ENCODE data around the gene SLC6A20. TPM values are rescaled to one million over a fixed set of nuclear protein-coding genes. Genes with fewer than 3 reads are reported as not detected.
"Not testable (repeated sequence)": the region's sequence is repeated elsewhere in the genome, so short reads cannot be mapped to it uniquely, and the experiment has no call there.

The SLC6A20 gene
- total RNA-seq, 2 experiments from 2014 or later = not detected

DNA sequence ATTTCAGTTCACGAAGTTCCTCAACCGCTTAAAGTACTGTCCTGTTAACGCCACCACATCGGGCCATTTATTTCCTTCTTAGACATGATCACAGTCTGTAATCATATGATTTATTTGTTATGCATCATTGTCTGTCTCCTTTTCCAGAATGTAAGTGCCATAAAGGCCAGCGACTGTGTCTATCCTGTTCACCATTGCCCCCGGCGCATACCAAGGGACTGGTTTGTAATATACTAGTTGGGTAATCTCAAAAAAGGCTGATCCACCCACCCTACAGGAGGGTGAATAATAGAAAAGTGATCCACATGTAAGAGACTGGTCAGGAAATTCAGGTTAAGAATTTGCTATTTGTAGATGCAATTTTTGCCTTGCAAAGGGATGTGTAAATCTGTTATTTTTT is 41.9 kb downstream of the SLC6A20 start:
- no peaks in the 10 kb centered on the region for H3K36me3 Mint-ChIP-seq

DNA sequence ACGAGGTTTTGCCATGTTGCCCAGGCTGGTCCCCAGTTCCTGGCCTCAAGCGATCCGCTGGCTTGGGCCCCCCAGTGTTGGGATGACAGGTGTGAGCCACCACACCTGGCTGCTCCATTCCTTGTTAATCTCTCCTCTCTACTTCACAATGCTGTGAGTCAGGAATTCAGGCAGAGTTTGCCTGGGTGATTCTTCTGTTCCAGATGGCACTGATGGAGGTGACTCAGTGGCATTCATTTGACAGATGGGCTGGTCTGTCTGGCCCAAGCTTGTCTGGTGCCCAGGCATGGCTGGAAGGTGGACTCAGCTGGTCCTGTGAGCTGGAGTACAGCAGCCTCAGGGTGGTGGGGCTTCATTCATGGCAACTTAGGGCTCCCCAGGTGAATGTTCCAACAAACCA is 43.2 kb downstream of the SLC6A20 start:
- Mint-ChIP-seq H3K4me3 (no peak overlapping the region), H3K27ac (no peak overlapping the region), H3K9me3 (no peaks in the 10 kb centered on the region), H3K36me3 (peaks cover 6% of the 10 kb centered on the region), H3K4me1 (peaks cover 2% of the 10 kb centered on the region), H3K27me3 (peaks cover 4% of the 10 kb centered on the region)
- ATAC-seq (ENCODE audit: low read depth) (no peak), DNase-seq (no peak)
- POLR2A ChIA-PET = no interaction called here

More for the DNA sequence above, 41.9 kb downstream of the SLC6A20 start:
- peaks cover 5% of the 10 kb centered on the region for H3K27me3 Mint-ChIP-seq
- no peaks in the 10 kb centered on the region for H3K9me3 Mint-ChIP-seq
- no peaks in the 10 kb centered on the region for H3K4me1 Mint-ChIP-seq
- DNase-seq (no peak), ATAC-seq (ENCODE audit: low read depth) (no peak)
- H3K27ac Mint-ChIP-seq = no peak overlapping the region
- POLR2A ChIA-PET = no interaction called here
- H3K4me3 Mint-ChIP-seq = no peak overlapping the region

DNA sequence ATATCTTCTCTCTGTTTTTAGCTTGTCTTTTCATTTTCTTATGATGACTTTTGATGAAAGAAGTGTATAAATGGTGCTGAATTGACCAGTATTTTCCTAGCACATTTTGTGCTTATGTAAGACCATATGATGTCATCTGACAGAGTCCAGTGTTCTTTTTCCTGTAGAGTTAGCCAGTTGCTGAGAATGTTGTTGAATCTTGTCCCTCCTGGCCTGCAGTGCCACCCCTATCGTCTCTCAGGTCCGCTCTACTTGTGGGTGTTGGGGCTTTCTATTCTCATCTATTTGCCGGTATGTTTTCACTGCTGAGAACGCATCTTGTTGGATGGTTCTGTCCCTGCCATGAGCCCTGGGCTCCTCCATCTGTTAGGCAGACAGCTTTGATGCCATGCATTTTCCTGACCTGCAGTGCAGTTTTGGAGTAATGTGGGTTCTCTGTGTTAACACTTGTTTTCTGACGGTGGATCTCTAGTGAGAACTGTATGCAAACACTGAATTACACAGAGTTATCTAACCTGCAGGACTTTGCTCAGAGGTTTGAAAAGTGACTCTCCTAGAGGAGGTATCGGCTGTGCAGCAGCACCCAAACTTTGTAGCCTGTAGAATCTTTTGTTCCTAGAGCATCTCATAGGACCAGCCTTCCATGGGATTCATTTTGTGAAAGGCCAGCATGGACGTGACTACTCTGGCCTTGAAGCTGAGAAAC is 44.6 kb downstream of the SLC6A20 start:
- peaks cover 8% of the 10 kb centered on the region for H3K36me3 Mint-ChIP-seq
- no peak overlapping the region for H3K4me3 Mint-ChIP-seq
- peaks cover 3% of the 10 kb centered on the region for H3K27me3 Mint-ChIP-seq
- DNase-seq (no peak), ATAC-seq (ENCODE audit: low read depth) (no peak)
- no peak overlapping the region for H3K27ac Mint-ChIP-seq
- H3K9me3 Mint-ChIP-seq = no peaks in the 10 kb centered on the region
- peaks cover 2% of the 10 kb centered on the region for H3K4me1 Mint-ChIP-seq
- POLR2A ChIA-PET = no interaction called here

DNA sequence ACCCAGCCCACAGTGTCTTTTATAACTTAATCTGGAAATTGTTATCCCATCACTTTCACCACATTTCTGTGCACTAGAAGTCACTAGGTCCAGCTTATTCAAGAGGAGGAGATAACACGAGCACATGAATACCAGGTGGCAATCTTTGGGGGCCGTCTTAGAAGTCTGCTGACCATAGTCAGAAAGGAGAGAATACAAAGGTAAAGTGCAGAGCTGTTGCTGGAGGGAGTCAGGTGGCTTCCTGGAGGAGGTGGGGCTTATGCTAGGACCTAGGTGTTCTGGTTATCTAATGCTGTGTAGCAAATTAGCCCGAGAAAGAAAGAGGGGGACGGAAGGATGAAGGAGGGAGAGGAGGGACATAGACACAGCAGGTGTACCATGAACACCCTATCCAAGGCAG is 46.5 kb downstream of the SLC6A20 start:
- no peaks in the 10 kb centered on the region for H3K9me3 Mint-ChIP-seq
- POLR2A ChIA-PET = no interaction called here
- H3K4me3 Mint-ChIP-seq = no peak overlapping the region
- no peak for ATAC-seq (ENCODE audit: low read depth)
- no peaks in the 10 kb centered on the region for H3K27me3 Mint-ChIP-seq
- DNase-seq = no peak
- H3K36me3 Mint-ChIP-seq = peaks cover 8% of the 10 kb centered on the region
- H3K4me1 Mint-ChIP-seq = peaks cover 2% of the 10 kb centered on the region
- no peak overlapping the region for H3K27ac Mint-ChIP-seq

DNA sequence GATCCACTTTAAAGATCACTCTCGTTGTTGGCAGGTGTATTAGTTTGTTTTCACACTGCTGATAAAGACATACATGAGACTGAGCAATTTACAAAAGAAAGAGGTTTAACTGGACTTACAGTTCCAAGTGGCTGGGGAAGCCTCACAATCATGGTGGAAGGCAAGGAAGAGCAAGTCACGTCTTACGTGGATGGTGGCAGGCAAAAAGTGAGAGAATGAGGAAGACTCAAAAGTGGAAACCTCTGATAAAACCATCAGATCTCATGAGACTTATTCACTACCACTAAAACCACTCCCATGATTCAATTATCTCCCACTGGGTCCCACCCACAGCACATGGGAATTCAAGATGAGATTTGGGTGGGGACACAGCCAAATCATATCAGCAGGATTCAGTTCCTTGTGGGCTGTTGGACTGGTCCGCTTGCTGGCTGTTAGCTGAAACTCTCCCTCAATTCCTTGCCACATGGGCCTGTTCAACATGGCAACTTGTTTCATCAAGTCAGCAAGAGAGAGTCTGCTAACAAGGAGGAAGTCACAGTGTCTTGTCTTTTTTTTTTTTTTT is 47.2 kb downstream of the SLC6A20 start:
- H3K4me3 Mint-ChIP-seq; POLR2A ChIA-PET; H3K4me1 Mint-ChIP-seq; DNase-seq; H3K36me3 Mint-ChIP-seq; H3K9me3 Mint-ChIP-seq; ATAC-seq (ENCODE audit: low read depth); H3K27me3 Mint-ChIP-seq; H3K27ac Mint-ChIP-seq: not testable (repeated sequence)

DNA sequence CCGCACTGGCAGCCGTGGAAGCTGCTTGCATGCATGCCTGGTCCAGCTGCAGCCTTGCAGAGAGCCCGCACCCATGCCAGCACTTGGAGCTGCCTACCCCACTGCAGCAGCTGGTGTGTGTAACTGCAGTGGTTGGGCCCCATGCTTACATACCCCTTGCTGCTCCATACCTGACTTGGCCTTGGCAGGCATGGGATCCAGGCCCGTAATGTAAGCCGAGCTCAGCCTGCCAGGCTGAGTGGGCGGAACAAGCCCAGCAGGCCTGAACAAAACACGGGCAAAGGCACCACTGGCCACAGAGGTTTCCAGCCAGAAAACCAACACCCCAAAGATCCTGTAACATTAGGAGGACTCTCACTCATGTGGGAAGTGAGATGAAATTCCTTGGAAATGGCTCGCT is 48.3 kb downstream of the SLC6A20 start:
- ATAC-seq (ENCODE audit: low read depth) (no peak), DNase-seq (no peak)
- Mint-ChIP-seq H3K4me3 (no peak overlapping the region), H3K27ac (no peak overlapping the region), H3K27me3 (no peaks in the 10 kb centered on the region), H3K4me1 (peaks cover 2% of the 10 kb centered on the region), H3K9me3 (no peaks in the 10 kb centered on the region), H3K36me3 (peaks cover 10% of the 10 kb centered on the region)
- POLR2A ChIA-PET = no interaction called here

DNA sequence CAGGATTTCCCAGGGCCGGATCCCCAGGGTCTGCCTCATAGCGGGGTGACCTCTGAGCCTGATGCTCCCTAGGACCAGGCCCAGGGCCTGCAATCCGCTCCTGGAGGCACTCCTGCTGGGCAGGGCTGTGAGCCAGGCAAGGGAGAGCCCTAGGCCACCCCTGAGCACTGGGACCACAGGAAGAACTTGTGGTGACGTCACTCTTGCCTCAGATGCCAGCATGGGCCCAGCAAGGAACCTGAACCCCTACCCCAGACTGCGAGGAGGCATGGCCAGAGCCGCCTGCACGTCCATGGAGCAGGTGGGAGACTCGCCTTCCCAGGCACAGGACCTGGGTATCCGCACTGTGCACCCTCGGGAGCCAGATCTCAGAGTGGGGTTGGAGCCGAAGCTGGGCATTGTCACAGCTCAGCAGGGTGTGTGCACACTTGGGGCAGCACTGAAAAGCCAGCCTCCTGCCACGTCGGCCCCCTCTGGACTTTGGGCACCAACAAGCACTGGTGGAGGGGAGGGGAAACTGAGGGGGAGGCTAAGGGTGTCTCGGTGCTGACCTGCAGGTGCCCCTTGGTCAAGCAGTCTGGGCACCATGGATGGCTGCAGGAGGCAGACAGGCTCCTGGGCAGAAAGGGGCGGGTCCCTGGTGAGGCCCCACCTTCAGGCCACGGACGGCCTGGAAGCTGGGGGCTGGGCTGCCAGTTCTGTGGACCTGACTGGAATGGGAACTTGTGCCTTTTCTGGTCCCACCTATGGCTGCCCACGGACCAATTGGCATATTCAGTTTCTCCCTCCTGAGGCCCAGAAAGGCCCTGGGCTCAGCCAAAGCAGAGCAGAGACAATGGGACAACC is 49.3 kb downstream of the SLC6A20 start:
- POLR2A ChIA-PET = no interaction called here
- ATAC-seq (ENCODE audit: low read depth) (peak; percentile 48), DNase-seq (no peak)
- H3K4me1 Mint-ChIP-seq = peaks cover 7% of the 10 kb centered on the region
- peaks cover 16% of the 10 kb centered on the region for H3K36me3 Mint-ChIP-seq
- H3K4me3 Mint-ChIP-seq = no peak overlapping the region
- H3K9me3 Mint-ChIP-seq = no peaks in the 10 kb centered on the region
- H3K27ac Mint-ChIP-seq = no peak overlapping the region
- H3K27me3 Mint-ChIP-seq = no peaks in the 10 kb centered on the region

DNA sequence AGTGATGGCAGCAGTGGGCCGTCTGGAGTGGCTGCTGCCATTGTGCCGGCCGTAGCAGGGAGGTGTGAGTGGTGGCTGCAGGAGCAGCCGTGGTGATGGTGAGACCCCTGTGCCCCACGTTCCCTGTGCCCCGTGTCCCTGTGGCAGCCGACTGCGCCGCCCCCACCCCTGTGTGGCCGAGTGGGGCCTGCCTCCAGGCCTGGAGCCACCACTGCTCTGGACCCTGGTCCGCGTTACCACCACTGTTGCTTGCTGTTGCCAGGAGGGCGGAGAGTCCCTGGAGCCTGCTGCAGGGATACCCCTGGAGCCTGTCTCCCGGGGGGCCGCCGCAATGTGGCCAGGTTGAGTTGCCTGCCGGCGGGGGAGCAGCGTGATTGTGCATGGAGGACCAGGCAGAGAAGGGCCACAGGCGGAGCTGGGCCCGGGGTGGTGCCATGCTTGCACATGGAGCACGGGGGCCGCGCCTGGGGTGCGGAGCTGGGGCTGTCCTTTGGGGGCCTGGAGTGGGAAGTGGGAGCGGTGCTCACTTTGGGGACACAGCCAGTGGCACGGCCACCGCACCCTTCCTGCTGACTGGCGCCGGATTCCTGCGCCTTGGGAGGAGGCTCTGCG is 50.1 kb downstream of the SLC6A20 start:
- DNase-seq = no peak
- H3K4me1 Mint-ChIP-seq = peaks cover 13% of the 10 kb centered on the region
- H3K4me3 Mint-ChIP-seq = no peak overlapping the region
- no peaks in the 10 kb centered on the region for H3K27me3 Mint-ChIP-seq
- peaks cover 19% of the 10 kb centered on the region for H3K36me3 Mint-ChIP-seq
- no peaks in the 10 kb centered on the region for H3K9me3 Mint-ChIP-seq
- H3K27ac Mint-ChIP-seq = no peak overlapping the region
- peak; percentile 25 for ATAC-seq (ENCODE audit: low read depth)
- POLR2A ChIA-PET = no interaction called here

DNA sequence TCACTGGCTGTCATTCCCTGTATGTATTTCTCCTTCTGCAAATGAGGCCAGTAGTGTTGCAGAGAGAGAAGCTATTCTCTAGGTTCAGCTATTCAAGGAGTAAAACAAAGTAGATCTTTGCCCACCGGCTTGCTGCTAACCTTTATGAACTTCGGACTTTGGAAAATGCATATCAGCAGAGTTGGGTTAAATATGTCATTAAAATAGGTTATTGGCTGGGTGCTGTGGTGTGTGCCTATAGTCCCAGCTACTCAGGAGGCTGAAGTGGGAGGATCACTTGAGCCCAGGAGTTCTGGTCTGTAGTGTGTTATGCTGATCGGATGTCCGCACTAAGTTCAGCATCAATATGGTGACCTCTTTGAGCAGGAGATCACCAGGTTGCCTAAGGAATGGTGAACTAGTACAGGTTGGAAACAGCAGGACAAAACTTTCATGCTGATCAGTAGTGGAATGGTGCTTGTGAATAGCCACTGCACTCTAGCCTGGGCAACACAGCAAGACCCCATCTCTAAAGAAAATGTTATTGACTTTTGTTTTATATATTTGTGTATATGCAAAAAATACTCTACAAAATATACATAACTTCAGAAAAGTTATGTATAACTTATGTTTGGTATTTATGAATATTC is 53.8 kb downstream of the SLC6A20 start:
- POLR2A ChIA-PET = no interaction called here
- Mint-ChIP-seq H3K27ac (peak overlapping the region; percentile 35), H3K27me3 (no peaks in the 10 kb centered on the region), H3K36me3 (peaks cover 34% of the 10 kb centered on the region), H3K9me3 (no peaks in the 10 kb centered on the region), H3K4me3 (no peak overlapping the region), H3K4me1 (peaks cover 20% of the 10 kb centered on the region)
- DNase-seq (no peak), ATAC-seq (ENCODE audit: low read depth) (no peak)

DNA sequence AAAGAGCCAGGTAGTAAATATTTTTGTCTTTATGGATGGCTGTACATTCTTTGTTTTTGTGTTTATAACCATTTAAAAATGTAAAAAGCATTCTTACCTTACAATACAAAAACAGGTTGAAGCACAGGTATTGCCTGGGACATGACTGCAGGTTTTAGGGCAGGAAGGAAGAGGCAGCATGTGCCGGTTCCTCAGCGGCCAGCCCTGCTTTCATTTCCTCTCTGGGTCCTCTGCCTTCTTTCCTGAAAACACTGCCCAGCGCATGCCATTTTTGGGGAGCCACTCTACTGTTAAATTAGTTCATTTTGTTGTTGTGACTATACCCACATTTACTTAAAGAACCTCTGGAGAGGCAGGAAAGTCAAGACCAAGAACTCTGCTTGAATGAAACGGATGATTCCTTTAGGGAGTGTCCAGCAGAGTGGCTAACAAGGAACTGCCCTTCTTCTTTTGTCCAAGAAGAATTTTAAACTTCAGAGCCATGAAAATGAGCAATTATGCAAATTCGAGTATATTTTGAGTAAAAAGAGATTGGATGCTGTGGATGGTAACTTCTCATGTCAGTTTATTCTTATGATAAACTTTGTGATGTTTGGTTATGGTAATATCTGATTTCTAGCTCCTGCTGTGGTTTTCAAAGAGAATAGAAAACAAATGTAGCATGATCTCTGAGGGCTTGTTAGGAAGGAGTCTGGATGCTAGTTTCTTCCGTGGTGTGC is 54.4 kb downstream of the SLC6A20 start:
- DNase-seq (no peak), ATAC-seq (ENCODE audit: low read depth) (peak; percentile 49)
- POLR2A ChIA-PET = no interaction called here
- peak overlapping the region; percentile 35 for H3K27ac Mint-ChIP-seq
- H3K9me3 Mint-ChIP-seq = no peaks in the 10 kb centered on the region
- H3K4me1 Mint-ChIP-seq = peaks cover 21% of the 10 kb centered on the region
- H3K4me3 Mint-ChIP-seq = peak overlapping the region; percentile 19
- peaks cover 36% of the 10 kb centered on the region for H3K36me3 Mint-ChIP-seq
- H3K27me3 Mint-ChIP-seq = no peaks in the 10 kb centered on the region

DNA sequence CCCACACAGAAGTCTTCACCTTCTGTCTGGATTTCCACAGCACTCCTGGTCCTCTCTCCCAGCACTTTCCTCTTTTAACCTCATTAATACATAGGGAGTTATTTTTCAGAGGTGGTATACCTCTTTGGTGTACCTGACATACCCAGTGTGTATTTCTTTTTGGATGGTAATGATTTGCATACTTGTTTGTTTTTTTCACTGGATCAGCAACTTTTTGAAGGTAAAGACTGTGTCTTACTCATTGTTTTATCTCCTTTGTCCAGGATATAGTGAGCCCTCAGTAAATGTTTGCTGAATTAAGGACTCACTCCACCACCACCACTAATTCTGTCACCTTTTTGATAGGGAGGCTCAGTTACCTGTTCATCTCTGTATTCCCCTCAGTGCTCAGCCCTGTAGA is 55.1 kb downstream of the SLC6A20 start:
- H3K27me3 Mint-ChIP-seq = no peaks in the 10 kb centered on the region
- ATAC-seq (ENCODE audit: low read depth) (no peak), DNase-seq (no peak)
- no peaks in the 10 kb centered on the region for H3K9me3 Mint-ChIP-seq
- H3K4me1 Mint-ChIP-seq = peaks cover 24% of the 10 kb centered on the region
- POLR2A ChIA-PET = no interaction called here
- H3K27ac Mint-ChIP-seq = peak overlapping the region; percentile 50
- peaks cover 37% of the 10 kb centered on the region for H3K36me3 Mint-ChIP-seq
- H3K4me3 Mint-ChIP-seq = peak overlapping the region; percentile 17

DNA sequence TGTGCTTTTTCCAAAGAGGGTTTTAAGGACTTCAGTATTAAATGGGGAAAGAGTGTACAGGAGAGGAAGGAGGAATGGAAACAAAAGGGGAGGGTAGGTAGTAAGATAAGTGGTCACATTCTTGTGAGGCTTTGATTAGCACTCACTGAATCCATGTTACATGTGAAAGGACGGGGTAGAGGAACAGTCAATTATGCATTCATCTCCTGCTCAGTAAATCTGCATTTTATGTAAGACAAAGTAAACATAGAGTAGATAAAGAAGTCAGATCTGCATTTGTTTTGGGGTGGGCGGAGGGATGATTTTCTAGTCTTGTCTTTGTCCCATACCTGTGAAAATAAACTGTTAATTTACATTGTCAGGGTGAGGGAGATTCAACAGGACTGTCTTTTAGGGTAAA is 56.3 kb downstream of the SLC6A20 start:
- Mint-ChIP-seq H3K36me3 (peaks cover 42% of the 10 kb centered on the region), H3K4me3 (no peak overlapping the region)

DNA sequence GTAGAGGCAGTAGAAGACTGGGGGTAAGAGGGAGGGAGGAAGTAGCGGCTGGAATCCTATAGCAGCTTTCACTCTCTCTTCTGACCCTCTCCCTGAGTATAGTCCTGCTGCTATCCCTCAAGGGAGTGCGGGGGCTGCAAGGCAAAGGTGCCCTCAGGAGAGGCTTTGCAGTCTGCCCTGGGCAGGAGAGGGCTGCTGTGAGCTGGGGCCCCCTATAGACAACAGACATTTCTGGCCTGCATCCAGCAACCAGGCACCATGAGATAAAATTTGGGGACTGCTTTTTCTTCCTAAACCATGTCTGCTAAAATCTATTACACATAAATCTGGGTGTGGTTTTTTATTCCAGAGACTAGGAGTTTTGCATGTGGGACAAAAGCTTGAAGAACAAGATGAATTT is 59.1 kb downstream of the SLC6A20 start:
- Mint-ChIP-seq H3K27me3 (no peaks in the 10 kb centered on the region), H3K27ac (no peak overlapping the region), H3K4me3 (no peak overlapping the region), H3K4me1 (peaks cover 24% of the 10 kb centered on the region), H3K9me3 (no peaks in the 10 kb centered on the region), H3K36me3 (peaks cover 52% of the 10 kb centered on the region)
- ATAC-seq (ENCODE audit: low read depth) = no peak
- POLR2A ChIA-PET = no interaction called here
- DNase-seq = no peak

More for the DNA sequence above, 56.3 kb downstream of the SLC6A20 start:
- H3K27me3 Mint-ChIP-seq = no peaks in the 10 kb centered on the region
- H3K27ac Mint-ChIP-seq = peak overlapping the region; percentile 2
- H3K4me1 Mint-ChIP-seq = peaks cover 26% of the 10 kb centered on the region
- POLR2A ChIA-PET = no interaction called here
- ATAC-seq (ENCODE audit: low read depth) (no peak), DNase-seq (no peak)
- H3K9me3 Mint-ChIP-seq = no peaks in the 10 kb centered on the region

Measured in activated naive CD8-positive, alpha-beta T cell treated with anti-CD3 and anti-CD28 coated beads, Interleukin-2, amount 10 ng/mL, durations not matched to agents 7 days and 5 days (primary cell).